ENCODE data around the gene NDUFAF7. TPM values are rescaled to one million over a fixed set of nuclear protein-coding genes. Genes with fewer than 3 reads are reported as not detected.

Gene NDUFAF7
- polyA plus RNA-seq, 2 of the 4 experiments (the other 2 are of a cell fraction), result 28.8 to 48.0 TPM

- Histone ChIP-seq H3K4me1 (no peaks in the 10 kb centered on the region), H3K4me2 (no peak overlapping the region), H3K4me3 (no peak overlapping the region), H3K9me3 (no peaks in the 10 kb centered on the region), H3K27ac (no peak overlapping the region)
- POLR2A ChIA-PET, result no interaction called here
- DNase-seq (ENCODE audit: low read depth in 1 of 2, low spot score in 1 of 2) (no peak), FAIRE-seq (no peak), ATAC-seq (no peak)
- TF ChIP-seq POLR2AphosphoS2 (conservative IDR thresholded peaks at IDR 0.05; ENCODE audit: low read length) (0 out of 2 replicates have a peak, but pooled peaks have one; percentile 9), FOSL2 (IDR thresholded peaks at IDR 0.05) (no peak), FOSL2 (CRISPR knock-in tag; IDR thresholded peaks at IDR 0.05) (no peak)
- CTCF ChIA-PET, result interaction anchor here (0.8 to 2.2 kb wide), 2 partner anchors 20 to 77 kb away, joined by 3 to 7 read pairs; no protein-coding TSS in a partner anchor
Measured at GRCh38 chr2:37246205-37246604, 14.7 kb downstream of the NDUFAF7 start.

- 93% methylated on average over 5 of the region's 5 CpGs for WGBS (ENCODE audit: missing lambda C conversion rate)
- DNase-seq (ENCODE audit: low read depth in 1 of 2, low spot score in 1 of 2), result no peak
- H3K4me1 ChIP-seq, result peaks cover 6% of the 10 kb centered on the region; the same call in 2 of the 3 replicates
- no peak for ATAC-seq
- POLR2A ChIA-PET, result no interaction called here
- no peak for FAIRE-seq
- CTCF ChIA-PET, result interaction anchor here (0.9 to 1.5 kb wide), 2 partner anchors 14 to 82 kb away, joined by 3 to 5 read pairs; no protein-coding TSS in a partner anchor
- TF ChIP-seq ATOH8 (CRISPR knock-in tag; IDR thresholded peaks at IDR 0.05; ENCODE audit: low read depth), result no peak
- no peak for TF ChIP-seq HOXA7 (CRISPR knock-in tag; IDR thresholded peaks at IDR 0.05)
- no peak for TF ChIP-seq CHD2 (IDR thresholded peaks at IDR 0.05; ENCODE audit: low read length, partially characterized antibody)
- no peak for TF ChIP-seq RARB (CRISPR knock-in tag; IDR thresholded peaks at IDR 0.05)
- no peak for TF ChIP-seq ZFP36 (IDR thresholded peaks at IDR 0.05; ENCODE audit: borderline replicate concordance, partially characterized antibody)
- TF ChIP-seq HDAC2 (IDR thresholded peaks at IDR 0.05), result no peak
- no peak for TF ChIP-seq CBX8 (IDR thresholded peaks at IDR 0.05)
- no peak for TF ChIP-seq HOXB13 (CRISPR knock-in tag; IDR thresholded peaks at IDR 0.05; ENCODE audit: low read depth)
- no peak for TF ChIP-seq KDM5A (IDR thresholded peaks at IDR 0.05)
- no peak for TF ChIP-seq RFX5 (IDR thresholded peaks at IDR 0.05)
- TF ChIP-seq ZC3H11A (IDR thresholded peaks at IDR 0.05), result no peak
- no peak for TF ChIP-seq MAZ (IDR thresholded peaks at IDR 0.05; ENCODE audit: borderline replicate concordance, low read depth, low read length)
- no peak for TF ChIP-seq HES2 (IDR thresholded peaks at IDR 0.05)
- no peak overlapping the region for H3K27ac ChIP-seq
- H3K4me2 ChIP-seq, result no peak overlapping the region
- no peaks in the 10 kb centered on the region for H3K9me3 ChIP-seq
- H3K4me3 ChIP-seq, result no peak overlapping the region
Measured at GRCh38 chr2:37250869-37251740, 19.6 kb downstream of the NDUFAF7 start.

- ChIA-PET POLR2A (no interaction called here), CTCF (interaction anchor here (1.7 kb wide), 1 partner anchor 8 kb away, joined by 8 read pairs; no protein-coding TSS in a partner anchor)
- Histone ChIP-seq H3K4me1 (no peaks in the 10 kb centered on the region), H3K4me3 (no peak overlapping the region), H3K4me2 (no peak overlapping the region), H3K9me3 (no peaks in the 10 kb centered on the region), H3K27ac (no peak overlapping the region)
- DNase-seq (ENCODE audit: low read depth in 1 of 2, low spot score in 1 of 2) (no peak), ATAC-seq (no peak), FAIRE-seq (no peak)
- TF ChIP-seq CHD2 (IDR thresholded peaks at IDR 0.05; ENCODE audit: low read length, partially characterized antibody), result no peak
- no peak for TF ChIP-seq ATOH8 (CRISPR knock-in tag; IDR thresholded peaks at IDR 0.05; ENCODE audit: low read depth)
- no peak for TF ChIP-seq HDAC2 (IDR thresholded peaks at IDR 0.05)
- no peak for TF ChIP-seq ESRRA (IDR thresholded peaks at IDR 0.05; ENCODE audit: borderline replicate concordance, low read length)
- no peak for TF ChIP-seq SREBF2 (IDR thresholded peaks at IDR 0.05)
- no peak for TF ChIP-seq REST (IDR thresholded peaks at IDR 0.05)
- no peak for TF ChIP-seq CTCF (IDR thresholded peaks at IDR 0.05)
- TF ChIP-seq ZC3H11A (IDR thresholded peaks at IDR 0.05), result no peak
- no peak for TF ChIP-seq TP53 (CRISPR knock-in tag; IDR thresholded peaks at IDR 0.05)
- no peak for TF ChIP-seq CHD4 (IDR thresholded peaks at IDR 0.05; ENCODE audit: borderline replicate concordance)
- TF ChIP-seq SMC3 (IDR thresholded peaks at IDR 0.05), result no peak
- 83% methylated on average over 2 of the region's 2 CpGs for WGBS (ENCODE audit: missing lambda C conversion rate)
Measured at GRCh38 chr2:37262522-37262921, 31.1 kb downstream of the NDUFAF7 start.
